Cardiac muscle cell (in vitro differentiated cells and primary cell): ENCODE results near the gene TMCO4. TPM values are rescaled to one million over a fixed set of nuclear protein-coding genes. Genes with fewer than 3 reads are reported as not detected.

ENCODE experiments used
- DNase-seq, 2 donors: peaks; one replicate each; pipeline versions ENCODE4 v3.0.0 to v3.0.0-alpha.2; 2010 to 2017; ENCODE audit warnings: low read depth in 1 of 2, low spot score in 1 of 2
- H3K27ac ChIP-seq: fragments of 200-600 bp; sonication (generic); 2 replicates; pipeline ENCODE4 v1.5.1; 2016
- H3K27me3 ChIP-seq: fragments of 200-600 bp; sonication (generic); 2 replicates; pipeline ENCODE4 v1.6.0; 2016; ENCODE audit warnings: control low read depth
- H3K36me3 ChIP-seq: fragments of 200-600 bp; sonication (generic); 2 replicates; pipeline ENCODE4 v1.5.1; 2016; ENCODE audit warnings: control low read depth
- H3K4me1 ChIP-seq: fragments of 200-600 bp; sonication (generic); 2 replicates; pipeline ENCODE4 v1.8.1; 2017; ENCODE audit warnings: low read depth, mild to moderate bottlenecking, mixed run types
- H3K4me3 ChIP-seq: fragments of 200-600 bp; sonication (generic); 2 replicates; pipeline ENCODE4 v1.5.1; 2016; ENCODE audit warnings: mild to moderate bottlenecking
- H3K9me3 ChIP-seq: fragments of 200-600 bp; sonication (generic); 2 replicates; pipeline ENCODE4 v1.5.1; 2017; ENCODE audit warnings: low read depth, mild to moderate bottlenecking, control low read depth
- polyA plus RNA-seq: library from polyadenylated mRNA; unstranded; fragments of >200 nt; fragmentation: Nextera tagmentation; extraction: Ambion mirVana; gene quantifications from 2 replicates; pipeline ENCODE4 v1.2.1, GENCODE V29; 2016
- total RNA-seq: library from RNA; depleted of rRNA; stranded (reverse); fragments of >200 nt; gene quantifications from 2 replicates; pipeline ENCODE4 v1.2.3, GENCODE V29; 2016
- TF ChIP-seq, protein P1 (sequence below): IDR thresholded peaks from 2 replicates; pipeline ENCODE4 v1.5.1; 2012; ENCODE audit warnings: low read depth, mild to moderate bottlenecking, low read length

Gene TMCO4
- total and polyA plus RNA-seq, 2 experiments from 2014 or later, result 2.2 to 2.5 TPM

DNA sequence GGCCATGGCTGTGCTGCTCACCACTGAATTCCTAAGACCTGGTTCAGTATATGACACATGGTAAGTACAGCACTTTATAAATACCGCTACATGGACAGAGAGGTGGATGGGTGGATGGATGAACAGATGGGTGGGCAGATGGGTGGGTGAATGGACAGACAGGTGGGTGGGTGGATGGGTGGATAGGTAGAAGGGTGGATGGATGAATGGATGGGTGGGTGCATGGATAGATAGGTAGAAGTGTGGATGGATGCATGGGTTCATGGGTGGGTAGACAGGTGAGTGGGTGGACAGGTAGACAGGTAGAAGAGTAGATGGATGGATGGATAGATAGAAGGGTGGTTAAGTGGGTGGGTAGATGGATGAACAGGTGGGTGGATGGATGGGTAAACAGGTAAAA, 54.8 kb downstream of the TMCO4 start:
- Histone ChIP-seq H3K27ac (no peak overlapping the region), H3K27me3 (peaks cover 51% of the 10 kb centered on the region), H3K4me1 (no peaks in the 10 kb centered on the region), H3K36me3 (no peaks in the 10 kb centered on the region), H3K9me3 (no peaks in the 10 kb centered on the region), H3K4me3 (no peak overlapping the region)
- no peak for DNase-seq
- TF ChIP-seq, protein P1, sequence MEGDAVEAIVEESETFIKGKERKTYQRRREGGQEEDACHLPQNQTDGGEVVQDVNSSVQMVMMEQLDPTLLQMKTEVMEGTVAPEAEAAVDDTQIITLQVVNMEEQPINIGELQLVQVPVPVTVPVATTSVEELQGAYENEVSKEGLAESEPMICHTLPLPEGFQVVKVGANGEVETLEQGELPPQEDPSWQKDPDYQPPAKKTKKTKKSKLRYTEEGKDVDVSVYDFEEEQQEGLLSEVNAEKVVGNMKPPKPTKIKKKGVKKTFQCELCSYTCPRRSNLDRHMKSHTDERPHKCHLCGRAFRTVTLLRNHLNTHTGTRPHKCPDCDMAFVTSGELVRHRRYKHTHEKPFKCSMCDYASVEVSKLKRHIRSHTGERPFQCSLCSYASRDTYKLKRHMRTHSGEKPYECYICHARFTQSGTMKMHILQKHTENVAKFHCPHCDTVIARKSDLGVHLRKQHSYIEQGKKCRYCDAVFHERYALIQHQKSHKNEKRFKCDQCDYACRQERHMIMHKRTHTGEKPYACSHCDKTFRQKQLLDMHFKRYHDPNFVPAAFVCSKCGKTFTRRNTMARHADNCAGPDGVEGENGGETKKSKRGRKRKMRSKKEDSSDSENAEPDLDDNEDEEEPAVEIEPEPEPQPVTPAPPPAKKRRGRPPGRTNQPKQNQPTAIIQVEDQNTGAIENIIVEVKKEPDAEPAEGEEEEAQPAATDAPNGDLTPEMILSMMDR, result no peak

DNA sequence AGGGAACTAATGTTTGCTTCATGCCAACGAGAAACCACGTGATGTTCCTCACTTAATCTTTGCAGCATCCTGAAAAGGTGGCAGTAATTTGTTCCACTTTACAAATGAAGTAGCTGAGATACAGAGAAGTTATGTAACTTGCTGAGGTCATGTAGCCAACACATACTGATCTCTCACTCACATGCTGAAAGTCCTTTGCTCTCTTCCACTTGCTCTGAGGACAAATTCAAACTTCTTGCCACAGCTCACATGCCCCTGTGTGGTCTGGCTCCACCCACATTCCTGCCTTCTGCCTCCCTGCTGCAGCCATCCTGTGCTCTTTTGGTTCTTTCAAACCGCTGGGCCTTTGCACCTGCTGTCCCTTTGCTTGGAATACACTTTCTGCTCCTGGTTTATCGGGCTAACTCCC, 55.4 kb downstream of the TMCO4 start:
- H3K36me3 ChIP-seq, result no peaks in the 10 kb centered on the region
- no peak for DNase-seq
- no peak overlapping the region for H3K4me3 ChIP-seq
- TF ChIP-seq, protein P1, result no peak
- H3K4me1 ChIP-seq, result no peaks in the 10 kb centered on the region
- no peak overlapping the region for H3K27ac ChIP-seq
- H3K27me3 ChIP-seq, result peaks cover 54% of the 10 kb centered on the region
- H3K9me3 ChIP-seq, result no peaks in the 10 kb centered on the region

DNA sequence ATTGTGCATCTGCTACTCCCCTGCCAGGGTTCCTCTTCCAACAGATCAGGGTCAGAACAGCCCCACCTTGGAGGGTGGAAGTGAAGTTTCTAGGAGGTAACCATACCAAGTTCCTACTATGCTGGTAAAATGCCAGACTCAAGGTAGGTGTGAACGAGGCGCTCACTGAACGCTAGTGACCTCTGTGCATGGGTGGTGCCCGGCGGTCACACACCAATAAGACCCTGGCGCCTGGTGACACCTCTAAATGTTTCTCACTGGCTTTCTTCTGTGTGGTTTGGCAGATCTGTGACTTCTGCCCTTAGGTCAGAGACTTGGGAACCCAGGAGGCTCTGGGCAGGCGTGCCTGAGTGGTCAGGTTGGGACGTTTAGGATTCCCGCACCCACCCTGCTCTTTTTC, 55.9 kb downstream of the TMCO4 start:
- Histone ChIP-seq H3K36me3 (no peaks in the 10 kb centered on the region), H3K4me3 (no peak overlapping the region), H3K9me3 (no peaks in the 10 kb centered on the region), H3K27ac (no peak overlapping the region), H3K4me1 (no peaks in the 10 kb centered on the region), H3K27me3 (peaks cover 52% of the 10 kb centered on the region)
- no peak for DNase-seq
- TF ChIP-seq, protein P1, result no peak

DNA sequence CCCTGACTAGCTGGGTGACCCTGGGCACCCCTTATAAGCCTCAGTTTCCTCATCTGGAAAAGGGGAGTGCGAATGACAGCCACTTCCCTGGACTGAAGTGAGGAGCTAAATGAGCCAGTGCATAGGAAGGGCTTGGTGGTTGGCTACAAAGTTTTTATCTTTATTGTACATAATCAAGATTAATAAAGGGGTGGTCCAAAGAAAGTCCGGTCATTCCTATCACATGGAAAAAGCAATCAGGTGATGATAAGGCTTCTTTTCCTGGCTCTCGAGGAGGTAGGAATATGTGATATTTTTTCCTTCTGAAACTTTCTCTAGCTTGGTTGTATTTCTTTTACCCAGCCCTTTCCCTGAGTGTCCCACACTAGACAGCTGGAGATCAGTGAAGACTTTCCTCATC, 56.5 kb downstream of the TMCO4 start:
- H3K27ac ChIP-seq, result no peak overlapping the region
- DNase-seq, result no peak
- no peaks in the 10 kb centered on the region for H3K4me1 ChIP-seq
- H3K9me3 ChIP-seq, result no peaks in the 10 kb centered on the region
- H3K27me3 ChIP-seq, result peaks cover 46% of the 10 kb centered on the region
- no peaks in the 10 kb centered on the region for H3K36me3 ChIP-seq
- TF ChIP-seq, protein P1, result no peak
- H3K4me3 ChIP-seq, result no peak overlapping the region

DNA sequence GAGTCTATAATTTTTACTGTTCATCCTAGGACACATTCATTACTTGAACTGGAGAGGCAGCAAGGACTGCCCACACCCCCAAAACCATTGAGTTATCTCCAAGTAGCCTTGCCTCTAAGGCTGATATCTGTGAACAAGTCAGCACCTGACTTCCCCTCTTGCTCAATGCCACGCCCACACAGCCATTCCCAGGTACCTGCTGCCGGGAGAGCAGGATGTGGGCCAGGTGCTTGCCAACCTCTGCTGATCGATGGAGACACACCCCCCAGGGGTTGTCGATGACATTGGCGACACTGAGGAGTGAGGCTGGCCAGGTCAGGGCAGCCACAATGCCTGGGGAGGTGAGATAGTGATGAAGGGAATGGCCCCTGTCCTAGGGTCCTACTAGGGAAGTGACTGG, 60.1 kb downstream of the TMCO4 start:
- no peak for DNase-seq
- H3K4me1 ChIP-seq, result no peaks in the 10 kb centered on the region
- no peaks in the 10 kb centered on the region for H3K36me3 ChIP-seq
- no peak overlapping the region for H3K27ac ChIP-seq
- peaks cover 42% of the 10 kb centered on the region for H3K27me3 ChIP-seq
- no peaks in the 10 kb centered on the region for H3K9me3 ChIP-seq
- TF ChIP-seq, protein P1, result no peak
- no peak overlapping the region for H3K4me3 ChIP-seq

DNA sequence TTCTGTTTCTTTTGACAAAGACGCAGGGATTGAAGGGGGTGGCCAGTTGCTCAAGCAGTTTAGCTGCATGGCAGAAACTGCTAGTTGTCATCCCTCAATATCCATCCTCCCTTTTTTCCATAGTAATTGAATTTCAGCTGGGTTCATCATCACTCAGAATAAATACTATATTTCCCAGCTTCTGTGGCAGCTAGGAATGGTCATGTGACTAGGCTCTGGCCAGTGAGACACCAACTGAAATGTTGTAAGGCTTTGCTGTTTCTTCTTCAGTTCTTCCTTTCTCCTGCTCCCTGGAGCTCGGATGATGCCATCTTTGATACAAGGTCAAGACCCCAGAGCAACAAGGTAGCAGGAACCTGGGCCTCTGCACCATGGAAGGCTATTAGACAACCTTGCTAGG, 61.0 kb downstream of the TMCO4 start:
- no peaks in the 10 kb centered on the region for H3K4me1 ChIP-seq
- TF ChIP-seq, protein P1, result no peak
- peaks cover 33% of the 10 kb centered on the region for H3K27me3 ChIP-seq
- no peaks in the 10 kb centered on the region for H3K9me3 ChIP-seq
- H3K36me3 ChIP-seq, result no peaks in the 10 kb centered on the region
- no peak overlapping the region for H3K4me3 ChIP-seq
- H3K27ac ChIP-seq, result no peak overlapping the region
- DNase-seq, result no peak
